ENCODE data around the gene PTGER4. TPM values are rescaled to one million over a fixed set of nuclear protein-coding genes. Genes with fewer than 3 reads are reported as not detected.
"Not testable (repeated sequence)": the region's sequence is repeated elsewhere in the genome, so short reads cannot be mapped to it uniquely, and the experiment has no call there.

The PTGER4 gene
- polyA plus RNA-seq, 1 donor, result 11.6 TPM

DNA sequence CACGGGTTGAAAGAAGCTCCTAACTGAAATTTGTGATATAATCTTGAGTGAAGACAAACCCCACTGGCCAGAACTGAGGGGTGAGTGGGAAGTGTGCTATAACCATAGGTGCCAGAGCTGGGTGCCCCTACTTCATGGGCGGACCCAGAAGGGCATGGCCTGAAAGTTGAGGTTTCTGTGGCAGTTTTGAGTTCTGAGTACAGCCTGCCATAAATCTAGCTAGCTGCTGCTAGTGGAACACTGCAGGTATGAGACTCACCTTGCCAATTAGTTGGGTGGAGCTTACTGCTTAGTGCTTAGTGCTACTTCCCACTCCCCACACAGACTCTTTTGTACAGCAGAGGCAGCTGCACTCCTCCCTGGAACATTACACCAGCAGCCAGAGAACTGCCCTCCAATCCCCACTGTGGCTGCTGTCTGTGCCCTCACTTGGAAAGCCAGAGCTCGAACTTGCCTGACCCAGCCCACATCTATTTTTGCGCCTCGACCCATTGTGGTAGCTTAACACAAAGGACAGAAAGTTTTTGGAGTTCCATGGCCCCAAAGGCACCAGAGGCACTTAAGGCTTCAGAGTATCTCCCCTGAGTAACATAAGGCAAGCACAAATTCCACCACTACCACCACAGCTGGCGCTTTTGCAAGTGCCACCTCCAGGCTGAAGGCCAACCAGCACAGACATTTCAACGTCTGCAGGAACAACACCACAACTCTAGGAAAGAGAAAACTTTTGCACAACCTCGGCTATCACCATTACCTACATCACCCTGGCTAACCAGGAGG, 27.1 kb upstream of the PTGER4 start:
- H3K4me1 ChIP-seq (ENCODE audit: control insufficient read depth, insufficient read depth, low read length), result no peaks in the 10 kb centered on the region
- WGBS (ENCODE audit: insufficient coverage, low lambda C conversion rate), result no CpG with 5 or more reads among the region's 8 CpGs
- no peaks in the 10 kb centered on the region for H3K27me3 ChIP-seq (ENCODE audit: control insufficient read depth, insufficient read depth, low read length)
- no peak overlapping the region for H3K27ac ChIP-seq (ENCODE audit: low read length)
- H3K36me3 ChIP-seq (ENCODE audit: control insufficient read depth, insufficient read depth, low read length), result no peaks in the 10 kb centered on the region
- no peak overlapping the region for H3K4me3 ChIP-seq (ENCODE audit: low read length)
- H3K9me3 ChIP-seq (ENCODE audit: control insufficient read depth, low read depth, low read length), result no peaks in the 10 kb centered on the region
- no peak for DNase-seq

DNA sequence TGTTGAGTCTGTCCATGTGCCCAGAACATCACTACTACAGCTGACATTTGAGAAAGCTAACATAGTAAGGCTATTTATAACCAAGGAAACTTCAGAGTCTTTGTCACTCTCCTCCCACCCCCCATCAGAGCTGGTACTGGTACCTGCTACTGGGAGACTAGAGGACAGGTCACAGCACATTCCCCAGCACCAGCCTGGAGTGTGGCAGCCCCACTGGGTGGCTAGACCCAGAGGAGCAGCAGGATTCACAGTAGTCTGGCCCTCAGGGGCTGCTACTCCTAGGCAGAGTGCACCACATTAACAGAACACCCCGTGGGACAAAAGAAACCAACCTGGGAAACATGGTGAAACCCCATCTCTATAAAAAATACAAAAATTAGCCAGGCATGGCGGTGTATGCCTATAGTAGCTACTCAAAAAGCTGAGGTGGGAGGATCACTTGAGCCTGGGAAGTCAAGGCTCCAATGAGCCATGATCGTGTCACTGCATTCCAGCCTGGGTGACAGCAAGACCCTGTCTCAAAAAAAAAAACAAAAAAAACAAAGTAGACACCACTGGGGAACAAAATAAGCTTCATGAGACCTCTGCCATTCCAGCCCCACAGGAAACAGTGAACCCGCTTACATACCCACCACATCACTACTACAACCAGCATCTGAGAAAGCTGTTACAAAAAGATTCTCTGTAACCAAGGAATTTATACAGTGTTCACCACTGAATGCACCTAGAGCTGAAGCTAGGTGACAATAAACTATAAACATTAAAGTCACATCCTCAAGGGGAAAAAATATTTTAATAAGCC, 26.3 kb upstream of the PTGER4 start:
- no CpG with 5 or more reads among the region's 4 CpGs for WGBS (ENCODE audit: insufficient coverage, low lambda C conversion rate)

DNA sequence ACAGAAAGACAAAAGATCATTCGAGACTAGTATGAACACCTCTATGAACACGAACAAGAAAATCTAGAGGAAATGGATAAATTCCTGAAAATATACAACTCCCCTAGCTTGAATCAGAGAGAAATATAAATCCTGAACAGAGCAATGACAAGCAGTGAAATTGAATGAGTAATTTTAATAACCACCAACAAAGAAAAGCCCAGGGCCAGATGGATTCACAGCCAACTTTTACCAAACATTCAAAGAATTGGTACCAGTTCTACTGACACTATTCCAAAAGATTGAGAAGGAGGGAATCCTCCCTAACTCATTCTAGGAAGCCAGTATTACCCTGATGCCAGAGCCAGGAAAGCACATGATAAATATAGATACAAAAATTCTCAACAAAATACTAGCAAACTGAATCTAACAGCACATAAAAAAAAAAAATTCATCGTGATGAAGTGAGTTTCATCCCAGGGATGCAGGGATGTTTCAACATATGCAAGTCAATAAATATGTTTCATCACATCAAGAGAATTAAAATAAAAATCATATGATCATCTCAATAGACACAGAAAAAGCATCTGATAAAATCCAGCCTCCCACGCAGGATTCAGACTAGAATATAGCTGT, 25.2 kb upstream of the PTGER4 start:
- no peak overlapping the region for H3K27ac ChIP-seq (ENCODE audit: low read length)
- no peak for DNase-seq
- H3K27me3 ChIP-seq (ENCODE audit: control insufficient read depth, insufficient read depth, low read length), result no peaks in the 10 kb centered on the region
- no peaks in the 10 kb centered on the region for H3K4me1 ChIP-seq (ENCODE audit: control insufficient read depth, insufficient read depth, low read length)
- no peaks in the 10 kb centered on the region for H3K9me3 ChIP-seq (ENCODE audit: control insufficient read depth, low read depth, low read length)
- 93% methylated on average over 3 of the region's 4 CpGs for WGBS (ENCODE audit: insufficient coverage, low lambda C conversion rate)
- no peaks in the 10 kb centered on the region for H3K36me3 ChIP-seq (ENCODE audit: control insufficient read depth, insufficient read depth, low read length)
- no peak overlapping the region for H3K4me3 ChIP-seq (ENCODE audit: low read length)

More for the DNA sequence above, 26.3 kb upstream of the PTGER4 start:
- H3K36me3 ChIP-seq (ENCODE audit: control insufficient read depth, insufficient read depth, low read length), result no peaks in the 10 kb centered on the region
- no peaks in the 10 kb centered on the region for H3K9me3 ChIP-seq (ENCODE audit: control insufficient read depth, low read depth, low read length)
- no peaks in the 10 kb centered on the region for H3K27me3 ChIP-seq (ENCODE audit: control insufficient read depth, insufficient read depth, low read length)
- H3K27ac ChIP-seq (ENCODE audit: low read length), result no peak overlapping the region
- no peaks in the 10 kb centered on the region for H3K4me1 ChIP-seq (ENCODE audit: control insufficient read depth, insufficient read depth, low read length)
- no peak for DNase-seq
- no peak overlapping the region for H3K4me3 ChIP-seq (ENCODE audit: low read length)

DNA sequence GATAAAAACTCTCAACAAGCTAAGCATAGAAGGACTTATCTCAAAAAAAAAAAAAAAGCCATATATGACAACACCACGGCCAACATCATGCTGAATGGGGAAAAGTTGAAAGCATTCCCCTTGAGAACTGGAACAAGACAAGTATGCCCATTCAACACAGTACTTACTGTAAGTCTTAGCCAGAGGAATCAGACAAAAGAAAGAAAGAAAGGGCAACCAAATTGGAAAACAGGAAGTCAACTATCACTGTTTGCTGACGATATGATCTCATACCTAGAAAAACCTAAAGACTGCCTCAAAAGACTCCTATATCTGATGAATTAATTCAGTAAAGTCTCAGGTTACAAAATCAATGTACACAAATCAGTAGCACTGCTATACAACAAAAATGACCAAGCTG, 24.6 kb upstream of the PTGER4 start:
- Histone ChIP-seq H3K27me3 (ENCODE audit: control insufficient read depth, insufficient read depth, low read length) (no peaks in the 10 kb centered on the region), H3K4me3 (ENCODE audit: low read length) (no peak overlapping the region), H3K36me3 (ENCODE audit: control insufficient read depth, insufficient read depth, low read length) (no peaks in the 10 kb centered on the region), H3K27ac (ENCODE audit: low read length) (no peak overlapping the region), H3K9me3 (ENCODE audit: control insufficient read depth, low read depth, low read length) (no peaks in the 10 kb centered on the region), H3K4me1 (ENCODE audit: control insufficient read depth, insufficient read depth, low read length) (no peaks in the 10 kb centered on the region)
- WGBS (ENCODE audit: insufficient coverage, low lambda C conversion rate), result no CpG with 5 or more reads among the region's 2 CpGs
- no peak for DNase-seq

DNA sequence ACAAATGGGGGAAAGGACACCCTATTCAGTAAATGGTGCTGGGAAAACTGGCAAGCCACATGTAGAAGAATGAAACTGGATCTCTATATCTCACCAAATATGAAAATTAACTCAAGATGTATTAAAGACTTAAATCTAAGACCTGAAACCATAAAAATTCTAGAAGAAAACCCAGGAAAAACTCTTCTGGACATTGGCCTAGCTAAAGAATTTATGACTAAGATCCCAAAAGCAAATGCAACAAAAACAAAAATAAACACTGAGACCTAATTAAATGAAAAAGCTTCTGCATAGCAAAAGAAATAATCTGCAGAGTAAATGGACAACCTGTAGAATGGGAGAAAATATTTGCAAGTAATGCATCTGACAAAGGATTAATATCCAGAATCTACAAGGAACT, 23.6 kb upstream of the PTGER4 start:
- not testable (repeated sequence) for H3K9me3 ChIP-seq (ENCODE audit: control insufficient read depth, low read depth, low read length); DNase-seq; H3K4me1 ChIP-seq (ENCODE audit: control insufficient read depth, insufficient read depth, low read length); H3K27ac ChIP-seq (ENCODE audit: low read length); H3K36me3 ChIP-seq (ENCODE audit: control insufficient read depth, insufficient read depth, low read length); H3K4me3 ChIP-seq (ENCODE audit: low read length); H3K27me3 ChIP-seq (ENCODE audit: control insufficient read depth, insufficient read depth, low read length)

DNA sequence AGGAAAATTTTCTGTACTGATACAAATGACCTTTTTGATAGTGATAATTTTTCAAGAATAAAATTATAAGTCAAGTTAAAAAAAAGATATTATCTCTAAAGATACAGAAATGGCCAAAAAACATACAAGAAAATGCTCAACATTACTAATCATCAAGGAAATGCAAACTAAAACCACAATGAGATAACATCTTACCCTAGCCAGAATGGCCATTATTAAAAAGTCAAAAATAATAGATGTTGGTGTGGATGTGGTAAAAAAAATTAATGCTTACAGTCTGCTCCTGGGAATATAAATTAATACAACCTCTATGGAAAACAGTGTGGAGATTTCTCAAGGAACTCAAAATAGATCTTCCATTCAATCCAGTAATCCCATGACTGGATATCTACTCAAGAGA, 22.9 kb upstream of the PTGER4 start:
- H3K9me3 ChIP-seq (ENCODE audit: control insufficient read depth, low read depth, low read length), result no peaks in the 10 kb centered on the region
- DNase-seq, result no peak
- no peak overlapping the region for H3K4me3 ChIP-seq (ENCODE audit: low read length)
- no peaks in the 10 kb centered on the region for H3K27me3 ChIP-seq (ENCODE audit: control insufficient read depth, insufficient read depth, low read length)
- H3K36me3 ChIP-seq (ENCODE audit: control insufficient read depth, insufficient read depth, low read length), result no peaks in the 10 kb centered on the region
- no peaks in the 10 kb centered on the region for H3K4me1 ChIP-seq (ENCODE audit: control insufficient read depth, insufficient read depth, low read length)
- no peak overlapping the region for H3K27ac ChIP-seq (ENCODE audit: low read length)

DNA sequence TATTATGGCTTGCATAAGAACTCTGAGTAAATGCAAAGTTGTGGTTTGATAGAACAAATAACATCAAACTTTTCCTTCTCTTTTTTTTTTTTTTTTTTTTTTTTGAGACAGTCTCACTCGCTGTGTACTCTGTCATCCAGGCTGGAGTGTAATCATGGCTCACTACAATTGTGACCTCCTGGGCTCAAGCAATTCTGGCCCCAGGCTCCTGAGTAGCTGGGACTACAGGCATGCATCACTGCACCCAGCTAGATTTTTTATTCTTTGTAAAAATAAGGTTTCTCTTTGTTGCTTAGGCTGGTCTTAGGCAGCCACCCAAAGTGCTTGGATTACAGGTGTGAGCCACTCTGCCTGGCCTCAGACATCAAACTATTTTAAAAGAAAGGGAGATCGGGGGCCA, 19.0 kb upstream of the PTGER4 start:
- no CpG with 5 or more reads among the region's 2 CpGs for WGBS (ENCODE audit: insufficient coverage, low lambda C conversion rate)
- Histone ChIP-seq H3K36me3 (ENCODE audit: control insufficient read depth, insufficient read depth, low read length) (no peaks in the 10 kb centered on the region), H3K4me3 (ENCODE audit: low read length) (no peak overlapping the region), H3K9me3 (ENCODE audit: control insufficient read depth, low read depth, low read length) (no peaks in the 10 kb centered on the region), H3K27ac (ENCODE audit: low read length) (no peak overlapping the region), H3K27me3 (ENCODE audit: control insufficient read depth, insufficient read depth, low read length) (no peaks in the 10 kb centered on the region), H3K4me1 (ENCODE audit: control insufficient read depth, insufficient read depth, low read length) (no peaks in the 10 kb centered on the region)
- no peak for DNase-seq

DNA sequence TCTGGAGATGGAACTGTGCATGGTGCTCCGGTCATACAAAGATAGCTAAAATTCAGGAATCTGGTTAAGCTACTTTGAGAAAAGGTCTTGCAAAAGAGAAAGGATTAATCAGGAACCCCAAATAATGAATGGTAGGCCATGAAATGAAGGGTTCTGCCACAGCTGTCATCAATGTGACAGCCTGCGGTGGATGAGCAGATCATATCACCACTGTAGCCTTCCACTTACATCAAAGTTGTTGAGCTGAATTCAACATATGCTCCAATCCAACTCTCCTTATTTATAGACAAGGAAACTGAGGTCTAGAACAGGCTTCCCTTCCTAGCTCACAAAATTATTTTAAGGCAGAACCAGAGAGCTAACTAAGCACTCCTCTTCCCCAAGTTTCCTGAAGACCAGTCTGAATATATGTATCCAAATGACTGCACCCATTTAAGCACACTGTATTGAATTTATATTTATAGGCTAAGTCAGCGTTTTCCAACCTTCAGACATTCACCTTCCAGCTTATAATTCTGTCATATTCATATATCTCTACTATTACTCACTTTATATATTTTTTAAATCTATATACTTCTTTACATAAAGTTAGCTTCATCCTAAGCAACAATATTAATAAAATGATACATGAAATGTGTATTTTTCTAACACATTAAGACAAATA, 13.9 kb upstream of the PTGER4 start:
- no peaks in the 10 kb centered on the region for H3K27me3 ChIP-seq (ENCODE audit: control insufficient read depth, insufficient read depth, low read length)
- DNase-seq, result no peak
- H3K36me3 ChIP-seq (ENCODE audit: control insufficient read depth, insufficient read depth, low read length), result no peaks in the 10 kb centered on the region
- no peaks in the 10 kb centered on the region for H3K4me1 ChIP-seq (ENCODE audit: control insufficient read depth, insufficient read depth, low read length)
- WGBS (ENCODE audit: insufficient coverage, low lambda C conversion rate), result 80% methylated on average over 1 of the region's 3 CpGs
- no peaks in the 10 kb centered on the region for H3K9me3 ChIP-seq (ENCODE audit: control insufficient read depth, low read depth, low read length)
- H3K4me3 ChIP-seq (ENCODE audit: low read length), result no peak overlapping the region
- H3K27ac ChIP-seq (ENCODE audit: low read length), result no peak overlapping the region

DNA sequence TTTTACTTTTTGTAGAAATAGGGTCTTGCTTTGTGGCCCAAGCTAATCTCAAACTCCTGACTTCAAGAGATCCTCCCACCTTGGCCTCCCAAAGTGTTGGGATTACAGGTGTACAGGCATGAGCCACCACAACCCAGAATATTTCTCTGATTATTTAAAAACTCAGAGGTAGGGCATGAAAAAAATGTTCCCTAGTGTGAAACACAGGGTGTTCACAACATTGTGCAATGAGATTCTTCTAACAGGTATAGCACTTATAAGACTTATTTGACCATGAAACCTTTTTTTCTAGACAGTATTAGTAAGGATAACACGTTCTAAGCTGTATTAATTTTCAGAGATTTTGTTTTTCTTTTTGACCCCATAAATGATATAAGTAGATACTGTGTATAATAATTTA, 13.1 kb upstream of the PTGER4 start:
- Histone ChIP-seq H3K27ac (ENCODE audit: low read length) (no peak overlapping the region), H3K9me3 (ENCODE audit: control insufficient read depth, low read depth, low read length) (no peaks in the 10 kb centered on the region), H3K27me3 (ENCODE audit: control insufficient read depth, insufficient read depth, low read length) (no peaks in the 10 kb centered on the region), H3K4me1 (ENCODE audit: control insufficient read depth, insufficient read depth, low read length) (no peaks in the 10 kb centered on the region), H3K36me3 (ENCODE audit: control insufficient read depth, insufficient read depth, low read length) (no peaks in the 10 kb centered on the region), H3K4me3 (ENCODE audit: low read length) (no peak overlapping the region)
- no peak for DNase-seq
- WGBS (ENCODE audit: insufficient coverage, low lambda C conversion rate), result 86% methylated on average over 1 of the region's 1 CpG

DNA sequence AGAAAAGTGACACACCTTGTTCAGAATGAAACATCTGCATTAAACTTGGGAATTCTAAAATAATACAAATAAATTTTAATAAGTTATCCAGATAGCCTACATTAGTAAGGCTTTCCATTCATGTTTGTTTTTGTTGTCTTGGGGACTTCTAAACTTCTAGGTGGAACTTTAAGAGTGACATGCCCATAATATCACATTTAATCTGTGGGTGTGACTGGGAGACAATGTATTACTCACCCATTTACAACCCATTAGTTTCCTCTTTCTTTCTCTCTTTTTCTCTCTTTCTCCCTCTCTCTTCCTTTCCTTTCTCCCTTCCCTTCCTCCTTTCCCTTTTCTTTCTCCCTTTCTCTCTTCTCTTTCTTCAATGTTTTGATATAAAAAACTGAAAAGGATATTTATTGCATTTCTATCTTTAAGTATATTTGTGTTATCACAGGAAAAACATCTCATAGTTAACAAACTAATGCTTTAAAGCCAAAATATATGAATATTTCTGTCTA, 12.5 kb upstream of the PTGER4 start:
- no peaks in the 10 kb centered on the region for H3K9me3 ChIP-seq (ENCODE audit: control insufficient read depth, low read depth, low read length)
- H3K27me3 ChIP-seq (ENCODE audit: control insufficient read depth, insufficient read depth, low read length), result no peaks in the 10 kb centered on the region
- no peak for DNase-seq
- H3K36me3 ChIP-seq (ENCODE audit: control insufficient read depth, insufficient read depth, low read length), result no peaks in the 10 kb centered on the region
- H3K4me1 ChIP-seq (ENCODE audit: control insufficient read depth, insufficient read depth, low read length), result no peaks in the 10 kb centered on the region
- no peak overlapping the region for H3K27ac ChIP-seq (ENCODE audit: low read length)
- H3K4me3 ChIP-seq (ENCODE audit: low read length), result no peak overlapping the region
